RWPE2 (cell line): ENCODE data around the gene PSMB7.

Experiments
- ATAC-seq: fragments of 200-7000 bp; cut with Tn5 transposase; 3 replicates; pipeline ENCODE4 v1.9.1; 2021; ENCODE audit warnings: low read depth
- DNase-seq: peaks from one replicate; pipeline ENCODE4 v3.0.0-alpha.2; 2020; ENCODE audit warnings: low spot score
- H3K27ac ChIP-seq: fragments of 450-650 bp; 2 replicates; pipeline ENCODE4 v1.5.1; 2017; ENCODE audit warnings: mild to moderate bottlenecking; ENCODE audit not compliant: poor library complexity, severe bottlenecking
- H3K27me3 ChIP-seq: fragments of 250-450 bp; sonication (Bioruptor Pico); 2 replicates; pipeline ENCODE4 v1.5.1; 2021; ENCODE audit warnings: mild to moderate bottlenecking, moderate library complexity; ENCODE audit not compliant: insufficient read depth, poor library complexity, severe bottlenecking
- H3K36me3 ChIP-seq: fragments of 250-450 bp; sonication (Bioruptor Pico); 2 replicates; pipeline ENCODE4 v1.5.1; 2020; ENCODE audit warnings: low read depth, mild to moderate bottlenecking, moderate library complexity
- H3K4me1 ChIP-seq: fragments of 250-450 bp; sonication (Bioruptor Pico); 2 replicates; pipeline ENCODE4 v1.5.1; 2021; ENCODE audit warnings: mild to moderate bottlenecking, moderate library complexity; ENCODE audit not compliant: insufficient read depth, poor library complexity, severe bottlenecking
- H3K4me3 ChIP-seq: fragments of 250-450 bp; sonication (Bioruptor Pico); 2 replicates; pipeline ENCODE4 v1.5.1; 2021; ENCODE audit warnings: mild to moderate bottlenecking, moderate library complexity; ENCODE audit not compliant: severe bottlenecking
- H3K9me3 ChIP-seq: fragments of 250-450 bp; sonication (Bioruptor Pico); 2 replicates; pipeline ENCODE4 v1.5.1; 2021; ENCODE audit warnings: mild to moderate bottlenecking, moderate library complexity; ENCODE audit not compliant: severe bottlenecking
- TF ChIP-seq, protein P1 (sequence below): fragments of 450-650 bp; IDR thresholded peaks from one replicate; pipeline ENCODE4 v1.5.1; 2017; ENCODE audit warnings: mild to moderate bottlenecking, moderate library complexity; ENCODE audit not compliant: poor library complexity, severe bottlenecking

The PSMB7 gene

DNA sequence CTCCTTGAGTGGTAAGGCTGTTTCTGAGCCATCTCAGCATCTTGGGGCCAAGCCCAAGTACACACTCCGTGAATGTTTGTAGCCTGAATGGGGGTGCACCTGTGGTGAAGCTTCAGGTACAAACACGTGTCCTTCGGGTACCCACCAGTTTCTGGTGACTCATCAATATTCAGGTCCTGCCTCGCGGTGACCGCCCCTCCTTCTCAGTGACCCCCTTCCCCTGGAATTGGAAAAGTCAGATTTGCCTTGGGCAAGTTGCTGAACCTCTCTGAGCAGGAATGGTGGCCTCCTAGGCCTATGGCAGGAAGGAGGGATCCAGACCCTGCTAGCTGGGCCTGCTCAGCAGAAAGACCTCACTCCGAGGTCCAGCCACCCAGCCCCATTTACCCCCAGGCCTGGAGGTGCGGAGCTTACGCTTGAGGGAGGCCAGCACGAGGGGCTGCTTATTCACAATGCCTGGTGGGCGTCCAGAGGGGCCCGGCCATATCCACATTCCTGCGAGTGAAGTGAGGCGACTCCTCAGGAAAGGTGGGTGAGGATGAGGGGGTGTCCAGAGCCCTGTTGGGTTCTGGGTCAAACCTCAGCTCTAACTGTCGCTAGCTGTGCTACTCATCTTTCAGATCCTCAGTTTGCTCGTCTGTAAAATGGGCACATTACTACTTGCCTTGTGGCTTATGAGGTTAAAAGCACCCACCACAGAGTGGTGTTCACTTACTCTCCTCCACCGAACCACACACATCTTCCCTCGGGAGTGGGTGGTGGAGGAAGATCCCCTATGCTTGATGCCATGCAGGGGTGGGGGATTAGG is 42.0 kb upstream of the PSMB7 start:
- no peak for ATAC-seq
- H3K27ac ChIP-seq, result no peak overlapping the region
- H3K27me3 ChIP-seq, result no peaks in the 10 kb centered on the region
- no peaks in the 10 kb centered on the region for H3K36me3 ChIP-seq
- DNase-seq, result no peak
- TF ChIP-seq, protein P1, sequence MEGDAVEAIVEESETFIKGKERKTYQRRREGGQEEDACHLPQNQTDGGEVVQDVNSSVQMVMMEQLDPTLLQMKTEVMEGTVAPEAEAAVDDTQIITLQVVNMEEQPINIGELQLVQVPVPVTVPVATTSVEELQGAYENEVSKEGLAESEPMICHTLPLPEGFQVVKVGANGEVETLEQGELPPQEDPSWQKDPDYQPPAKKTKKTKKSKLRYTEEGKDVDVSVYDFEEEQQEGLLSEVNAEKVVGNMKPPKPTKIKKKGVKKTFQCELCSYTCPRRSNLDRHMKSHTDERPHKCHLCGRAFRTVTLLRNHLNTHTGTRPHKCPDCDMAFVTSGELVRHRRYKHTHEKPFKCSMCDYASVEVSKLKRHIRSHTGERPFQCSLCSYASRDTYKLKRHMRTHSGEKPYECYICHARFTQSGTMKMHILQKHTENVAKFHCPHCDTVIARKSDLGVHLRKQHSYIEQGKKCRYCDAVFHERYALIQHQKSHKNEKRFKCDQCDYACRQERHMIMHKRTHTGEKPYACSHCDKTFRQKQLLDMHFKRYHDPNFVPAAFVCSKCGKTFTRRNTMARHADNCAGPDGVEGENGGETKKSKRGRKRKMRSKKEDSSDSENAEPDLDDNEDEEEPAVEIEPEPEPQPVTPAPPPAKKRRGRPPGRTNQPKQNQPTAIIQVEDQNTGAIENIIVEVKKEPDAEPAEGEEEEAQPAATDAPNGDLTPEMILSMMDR, result no peak
- no peaks in the 10 kb centered on the region for H3K4me1 ChIP-seq
- no peak overlapping the region for H3K4me3 ChIP-seq
- H3K9me3 ChIP-seq, result no peaks in the 10 kb centered on the region

DNA sequence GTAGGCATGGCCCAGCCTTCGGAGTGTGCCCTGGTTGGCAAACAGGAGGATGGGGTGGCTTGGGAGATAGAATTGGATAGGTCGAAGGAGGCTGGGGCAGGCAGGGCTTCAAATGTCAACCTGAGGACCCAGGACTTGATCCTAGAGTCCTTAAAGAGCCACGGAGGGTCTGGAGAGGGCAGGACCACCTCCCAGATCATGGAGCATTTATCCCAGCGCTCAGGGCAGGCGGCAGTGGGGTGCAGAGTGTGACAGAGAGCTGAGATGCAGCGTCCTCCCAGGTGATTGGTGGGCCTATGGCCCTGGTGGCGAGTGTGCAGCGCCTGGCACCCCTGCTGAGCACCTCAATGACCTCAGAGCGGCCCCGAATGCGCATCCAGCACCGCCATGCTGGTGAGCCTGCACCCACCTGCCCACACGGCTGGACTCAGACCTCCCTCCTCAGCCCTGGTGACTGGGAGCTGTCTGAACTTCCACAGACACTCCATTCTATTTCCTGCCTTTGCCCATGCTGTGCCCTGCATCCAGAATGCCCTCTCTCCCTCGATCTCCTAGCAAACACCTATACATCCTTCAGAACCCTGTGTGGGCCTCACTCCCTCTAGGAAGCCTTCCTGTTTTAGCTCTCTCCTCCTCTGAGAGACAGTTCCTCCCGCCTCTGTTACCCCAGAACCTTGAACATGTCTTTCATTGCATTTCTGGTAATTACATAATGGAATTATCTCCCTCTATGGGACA is 41.3 kb upstream of the PSMB7 start:
- TF ChIP-seq, protein P1, result no peak

DNA sequence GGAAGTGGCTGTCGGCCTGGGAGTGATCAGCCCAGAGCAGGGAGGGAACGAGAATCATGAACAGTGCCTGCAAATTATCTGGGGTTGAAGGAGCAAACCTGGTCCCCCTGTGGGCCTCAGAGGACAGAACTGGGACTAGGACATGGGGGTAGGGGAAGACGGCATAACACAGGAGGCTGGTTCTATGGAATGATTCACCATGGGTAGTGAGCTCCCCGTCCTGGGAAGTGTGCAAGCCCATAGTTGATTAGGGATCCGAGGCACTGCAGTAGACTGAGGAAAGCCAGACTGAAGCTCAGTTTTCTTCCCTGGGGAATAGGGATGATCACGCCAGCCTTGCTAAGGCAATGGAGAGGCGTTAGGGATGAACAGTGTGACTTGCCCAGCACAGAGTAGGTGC is 40.6 kb upstream of the PSMB7 start:
- H3K9me3 ChIP-seq, result no peaks in the 10 kb centered on the region

More for the DNA sequence above, 41.3 kb upstream of the PSMB7 start:
- ATAC-seq (no peak), DNase-seq (no peak)
- Histone ChIP-seq H3K4me1 (no peaks in the 10 kb centered on the region), H3K36me3 (no peaks in the 10 kb centered on the region), H3K9me3 (no peaks in the 10 kb centered on the region), H3K27me3 (no peaks in the 10 kb centered on the region), H3K27ac (no peak overlapping the region), H3K4me3 (no peak overlapping the region)

DNA sequence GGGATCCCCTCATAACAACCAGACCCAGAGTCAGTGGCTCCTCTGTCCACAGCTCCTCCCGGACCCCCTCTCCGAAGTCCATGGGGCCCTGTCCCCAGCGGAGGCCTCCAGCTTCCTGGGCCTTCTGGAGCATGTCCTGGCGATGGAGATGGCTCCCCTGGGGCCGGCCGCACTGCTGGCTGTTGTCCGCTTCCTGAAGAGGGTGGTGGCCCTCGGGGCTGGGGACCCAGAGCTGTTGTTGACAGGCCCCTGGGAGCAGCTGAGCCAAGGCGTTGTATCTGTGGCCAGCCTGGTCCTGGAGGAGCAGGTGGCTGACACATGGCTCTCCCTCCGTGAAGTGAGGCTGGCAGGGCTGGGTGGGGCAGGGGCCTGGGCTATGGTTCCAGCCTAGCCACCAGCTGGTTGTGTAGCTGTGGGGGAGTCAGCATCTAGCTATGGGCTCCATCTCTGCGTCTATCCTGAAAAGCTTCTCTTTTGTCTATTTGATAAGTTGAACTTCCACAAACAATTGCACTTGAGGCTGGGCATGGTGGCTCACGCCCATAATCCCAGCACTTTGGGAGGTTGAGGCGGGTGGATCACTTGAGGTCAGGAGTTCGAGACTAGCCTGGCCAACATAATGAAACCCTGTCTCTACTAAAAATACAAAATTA is 39.7 kb upstream of the PSMB7 start:
- H3K4me1 ChIP-seq, result no peaks in the 10 kb centered on the region
- H3K27ac ChIP-seq, result no peak overlapping the region
- TF ChIP-seq, protein P1, result no peak
- H3K4me3 ChIP-seq, result no peak overlapping the region
- ATAC-seq (no peak), DNase-seq (no peak)
- H3K9me3 ChIP-seq, result no peaks in the 10 kb centered on the region
- no peaks in the 10 kb centered on the region for H3K36me3 ChIP-seq
- no peaks in the 10 kb centered on the region for H3K27me3 ChIP-seq

More for the DNA sequence above, 40.6 kb upstream of the PSMB7 start:
- no peak overlapping the region for H3K4me3 ChIP-seq
- no peaks in the 10 kb centered on the region for H3K4me1 ChIP-seq
- no peak for DNase-seq
- TF ChIP-seq, protein P1, result no peak
- H3K36me3 ChIP-seq, result no peaks in the 10 kb centered on the region
- no peak for ATAC-seq
- no peaks in the 10 kb centered on the region for H3K27me3 ChIP-seq
- H3K27ac ChIP-seq, result no peak overlapping the region
